AG09319 (cell line): ENCODE results near the gene PTBP2.

Experiments used
- DNase-seq: peaks from one replicate; pipeline ENCODE4 v3.0.0-alpha.2; 2010; ENCODE audit warnings: low read depth; ENCODE audit errors: extremely low read depth
- CTCF ChIP-seq: IDR thresholded peaks from 2 replicates; pipeline ENCODE4 v1.5.1; 2011; ENCODE audit warnings: low read depth, mild to moderate bottlenecking, inconsistent platforms, low read length, moderate library complexity

PTBP2 gene

DNA sequence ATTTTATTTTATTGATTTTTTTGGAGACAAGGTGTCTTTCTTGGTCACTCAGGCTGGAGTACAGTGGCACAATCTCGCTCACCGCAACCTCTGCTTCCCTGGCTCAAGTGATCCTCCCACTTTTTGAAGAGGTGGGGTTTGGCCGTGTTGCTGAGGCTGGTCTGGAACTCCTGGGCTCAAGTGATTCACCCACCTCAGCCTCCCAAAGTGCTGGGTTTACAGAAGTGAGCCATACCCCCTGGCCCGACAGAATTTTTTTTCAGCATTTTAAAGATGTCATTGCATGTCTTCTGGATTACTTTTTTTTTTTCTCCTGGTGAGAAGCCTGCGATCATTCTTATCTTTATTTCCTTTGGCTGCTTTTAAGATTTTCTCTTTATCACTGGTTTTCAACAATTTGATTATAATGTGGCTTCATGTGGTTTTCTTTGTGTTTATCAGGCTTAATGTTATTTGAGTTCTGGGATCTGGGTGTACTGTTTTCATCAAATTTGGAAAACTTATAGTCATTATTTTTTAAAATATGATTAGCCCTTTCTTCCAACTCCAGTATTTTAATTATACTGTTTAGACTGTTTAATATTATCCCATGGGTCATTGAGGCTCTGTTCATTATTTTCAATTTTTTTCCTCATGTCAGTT, 23.1 kb upstream of the PTBP2 start:
- DNase-seq = no peak
- TF ChIP-seq CTCF = no peak

DNA sequence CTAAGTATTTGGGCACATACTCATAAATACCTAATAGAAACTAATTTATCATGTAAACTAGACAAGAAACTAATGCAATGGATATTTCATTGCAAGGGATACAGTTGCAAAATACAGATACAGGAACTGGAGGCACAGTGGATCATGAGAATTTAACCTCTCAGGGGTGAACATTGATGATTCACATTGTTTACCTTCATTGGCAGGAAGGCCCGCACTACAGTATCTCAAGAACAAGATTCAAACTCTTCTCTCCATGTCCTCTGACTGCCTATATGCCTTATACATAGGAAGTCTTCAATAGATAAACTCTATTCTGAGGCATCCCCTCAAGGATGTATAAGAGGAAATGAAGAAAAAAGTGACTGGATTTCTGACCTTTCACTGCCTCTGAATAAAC, 18.4 kb upstream of the PTBP2 start:
- no peak for DNase-seq
- no peak for TF ChIP-seq CTCF

DNA sequence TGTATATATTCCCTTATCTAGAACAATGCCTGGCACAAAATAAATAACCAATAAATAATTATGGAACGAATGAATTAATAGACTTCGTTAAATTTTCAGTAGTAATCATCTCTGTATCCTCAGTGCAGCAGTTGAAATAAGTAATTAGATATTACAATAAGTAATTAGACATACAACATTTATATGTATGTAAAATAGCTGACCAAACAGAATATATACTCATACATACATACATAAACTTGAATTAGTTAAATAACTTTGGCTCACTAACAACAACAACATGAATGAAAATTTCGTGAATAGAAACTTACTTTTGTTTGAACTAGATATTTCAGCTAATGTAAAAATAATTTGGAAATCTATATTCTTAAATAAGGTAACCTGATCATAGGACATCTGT, 14.6 kb upstream of the PTBP2 start:
- DNase-seq = no peak
- TF ChIP-seq CTCF = no peak

- no peak for TF ChIP-seq CTCF
- no peak for DNase-seq
Measured at GRCh38 chr1:96708482-96708881, 13.1 kb upstream of the PTBP2 start.

DNA sequence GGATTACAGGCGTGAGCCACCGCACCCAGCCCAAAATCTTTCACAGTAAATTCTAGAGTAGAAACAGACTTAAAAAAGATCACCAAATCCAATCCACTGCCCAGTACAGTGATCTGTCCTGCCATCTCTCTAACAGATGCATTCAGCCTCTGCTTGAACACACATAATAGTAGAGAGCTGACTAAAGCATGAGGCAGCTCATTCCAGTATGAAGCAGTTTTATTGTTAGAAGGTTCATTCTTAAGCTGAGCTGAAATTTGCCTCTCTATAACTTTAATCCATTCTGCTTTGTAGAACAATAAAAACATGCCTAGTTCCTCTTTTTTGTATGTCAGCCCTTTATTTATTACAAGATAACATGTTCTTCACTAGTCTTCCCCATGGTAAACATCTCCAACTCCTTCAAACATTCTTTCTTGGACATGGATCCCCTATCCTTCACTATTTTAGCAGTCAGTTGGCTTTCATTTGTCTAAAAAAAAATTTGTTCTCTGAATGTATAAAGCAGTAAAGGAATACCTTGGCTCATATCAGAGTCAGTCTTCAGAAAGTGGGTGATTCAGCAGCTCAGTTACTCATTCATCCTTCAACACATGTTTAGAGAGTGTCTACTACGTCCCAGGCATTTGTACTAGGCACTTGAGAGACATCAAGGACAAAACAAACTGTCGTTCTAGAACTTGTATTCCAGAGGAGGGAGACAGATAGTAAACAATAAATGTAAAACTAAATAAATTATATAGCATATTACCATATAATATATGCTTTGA, 10.7 kb upstream of the PTBP2 start:
- no peak for DNase-seq
- no peak for TF ChIP-seq CTCF

DNA sequence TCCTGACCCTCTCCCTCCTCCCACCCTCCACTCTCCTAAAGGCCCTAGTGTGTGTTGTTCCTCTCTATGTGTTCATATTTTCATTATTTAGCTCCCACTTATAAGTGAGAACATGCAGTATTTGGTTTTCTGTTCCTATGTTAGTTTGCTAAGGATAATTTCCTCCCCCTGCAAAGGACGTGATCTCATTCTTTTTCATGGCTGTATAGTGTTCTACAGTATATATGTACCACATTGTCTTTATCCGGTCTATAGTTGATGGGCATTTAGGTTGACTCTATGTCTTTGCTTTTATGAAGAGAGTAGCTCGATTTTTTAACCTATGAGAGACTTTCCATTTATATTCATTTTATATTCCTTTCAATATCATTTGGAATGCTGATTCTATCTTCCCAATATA, 7.9 kb upstream of the PTBP2 start:
- TF ChIP-seq CTCF = no peak

DNA sequence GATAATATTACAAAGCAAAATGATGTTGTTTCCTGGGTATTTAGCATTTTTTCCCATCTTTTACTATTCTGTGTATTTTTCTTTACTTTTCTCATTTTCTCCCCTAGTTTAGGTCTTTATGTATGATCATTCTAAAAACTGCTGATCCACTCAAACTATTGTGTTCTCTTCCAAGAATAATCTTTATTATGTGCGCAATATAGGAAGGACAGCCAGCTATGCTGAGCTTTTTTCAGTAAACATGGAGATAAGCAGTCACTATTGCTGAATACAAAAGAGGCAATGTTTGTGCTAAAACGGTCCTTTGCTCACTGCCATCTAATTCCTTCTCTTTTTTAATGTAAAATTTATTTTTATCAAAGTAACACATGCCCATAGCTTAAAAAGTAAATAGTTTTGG, 6.7 kb upstream of the PTBP2 start:
- no peak for TF ChIP-seq CTCF
- no peak for DNase-seq

More for the DNA sequence above, 7.9 kb upstream of the PTBP2 start:
- DNase-seq = no peak
